ENCODE data around the gene GSTM2. TPM values are rescaled to one million over a fixed set of nuclear protein-coding genes. Genes with fewer than 3 reads are reported as not detected.

Gene GSTM2
- total RNA-seq, 1 experiment from 2014 or later: 14.9 TPM

- DNase-seq: no peak
- Histone ChIP-seq H2BK15ac (ENCODE audit: low read depth, low read length) (no peak overlapping the region), H2BK20ac (ENCODE audit: low read depth, low read length, poor library complexity, severe bottlenecking) (no peak overlapping the region), H4K8ac (replicated peaks; ENCODE audit: insufficient read length, low read depth, low read length) (no peak overlapping the region), H3K4me1 (ENCODE audit: insufficient read depth, low read length) (no peaks in the 10 kb centered on the region), H2AFZ (ENCODE audit: low read length) (no peak overlapping the region), H3K14ac (ENCODE audit: insufficient read depth, low read length) (no peak overlapping the region), H4K91ac (ENCODE audit: insufficient read length, low read depth, low read length) (no peak overlapping the region), H3K79me1 (ENCODE audit: insufficient read depth, low read depth, low read length, poor library complexity, severe bottlenecking) (no peaks in the 10 kb centered on the region), H2AK5ac (ENCODE audit: insufficient read length, low read length) (no peak overlapping the region), H3K79me2 (ENCODE audit: insufficient read depth, low read length) (no peaks in the 10 kb centered on the region), H2BK12ac (ENCODE audit: insufficient read length, low read depth, low read length) (no peak overlapping the region), H3K23ac (ENCODE audit: insufficient read length, low read depth, low read length) (no peak overlapping the region), H4K5ac (ENCODE audit: insufficient read length, low read depth, low read length) (no peak overlapping the region), H3K27ac (ENCODE audit: insufficient read length, low read depth, low read length) (no peak overlapping the region), H4K20me1 (ENCODE audit: control insufficient read depth, insufficient read depth, insufficient read length) (no peaks in the 10 kb centered on the region), H3K23me2 (ENCODE audit: insufficient read length, low read depth, low read length, poor library complexity, severe bottlenecking) (peaks cover 4% of the 10 kb centered on the region), H3K9ac (ENCODE audit: extremely low read depth, insufficient read length, low read length) (no peak overlapping the region), H3T11ph (ENCODE audit: low read length) (no peak overlapping the region), H3K4ac (ENCODE audit: low read depth, low read length) (no peak overlapping the region), H3K9me3 (ENCODE audit: control insufficient read depth, low read depth, low read length) (no peaks in the 10 kb centered on the region), H3K18ac (ENCODE audit: insufficient read length, low read depth, low read length) (no peak overlapping the region), H2BK5ac (ENCODE audit: insufficient read length, low read length) (no peak overlapping the region), H3K4me2 (ENCODE audit: insufficient read depth, insufficient read length, low read length) (no peak overlapping the region), H3K56ac (ENCODE audit: insufficient read length, low read depth, low read length) (no peak overlapping the region), H2BK120ac (ENCODE audit: low read depth, low read length, poor library complexity, severe bottlenecking) (no peak overlapping the region), H3K27me3 (ENCODE audit: insufficient read depth, low read length) (no peaks in the 10 kb centered on the region)
- Mint-ChIP-seq H3K4me3 (no peak overlapping the region), H3K27ac (no peak overlapping the region), H3K9me3 (no peaks in the 10 kb centered on the region), H3K4me1 (peaks cover 5 to 14% of the 10 kb centered on the region in 2 experiments; a peak in 3 of 4 replicates), H3K27me3 (ENCODE audit: low read depth) (peaks cover 42% of the 10 kb centered on the region), H3K36me3 (ENCODE audit: insufficient read depth in 1 of 3, low read depth in 3 of 3) (no peaks in the 10 kb centered on the region; a peak in 1 of 7 replicates)
- no CpG with 5 or more reads among the region's 2 CpGs for WGBS (ENCODE audit: extremely low coverage, insufficient read length, low lambda C conversion rate)
- TF ChIP-seq CTCF (conservative IDR thresholded peaks at IDR 0.05): no peak
Observed at GRCh38 chr1:109653306-109653705, 14.6 kb upstream of the GSTM2 start.
